ENCODE measurements around the gene ALKBH7. TPM values are rescaled to one million over a fixed set of nuclear protein-coding genes. Genes with fewer than 3 reads are reported as not detected.

ALKBH7 gene
- total and polyA plus RNA-seq, 2 of the 13 experiments (the other 11 are each of a cell fraction or from before 2014, with no cell fraction given), result 29.6 to 45.9 TPM

GRCh38 chr19:6378041-6378440 is 5.4 kb downstream of the ALKBH7 start:
- Histone ChIP-seq H3K27me3 (ENCODE audit: control insufficient read depth in 1 of 2, insufficient read depth in 2 of 2, low read length in 2 of 2) (no peaks in the 10 kb centered on the region), H3K4me3 (replicated peaks in 1 of 3; ENCODE audit: insufficient read depth in 1 of 3, low read depth in 2 of 3, low read length in 3 of 3) (no peak overlapping the region), H3K9me3 (ENCODE audit: low read length) (no peaks in the 10 kb centered on the region), H3K79me2 (ENCODE audit: insufficient read depth, low read length) (no peaks in the 10 kb centered on the region), H3K4me1 (ENCODE audit: insufficient read depth, low read length) (peaks cover 7% of the 10 kb centered on the region), H3K4me2 (ENCODE audit: low read depth, low read length) (no peak overlapping the region), H2AFZ (ENCODE audit: low read length) (no peak overlapping the region), H3K27ac (ENCODE audit: extremely low read length, insufficient read depth, low read length) (no peak overlapping the region), H3K36me3 (replicated peaks in 1 of 2; ENCODE audit: control insufficient read depth in 1 of 2, insufficient read depth in 2 of 2, low read length in 2 of 2) (peaks cover 16 to 38% of the 10 kb centered on the region in 2 experiments), H4K20me1 (ENCODE audit: insufficient read depth, low read length) (peaks cover 3% of the 10 kb centered on the region; the same call in 1 of the 2 replicates), H3K9ac (ENCODE audit: insufficient read depth, low read depth, low read length) (no peak overlapping the region)
- DNase-seq (ENCODE audit: low spot score) (no peak), FAIRE-seq (no peak), ATAC-seq (no peak)
- in situ Hi-C loops (cut with HindIII; ENCODE audit: extremely low pct_ligation_motif_present, low pct_unique_long_range_greater_than_20kb) (no loop called here), intact Hi-C loops (cut with micrococcal nuclease; ENCODE audit: unreplicated experiment) (no loop called here)
- 91% methylated on average over 5 of the region's 6 CpGs for WGBS (ENCODE audit: low lambda C conversion rate)
- no TSS peak for BruUV-seq (replicated peaks)
- CTCF ChIA-PET (ENCODE audit: low intra/inter-chr PET ratio, low total read pairs), result no interaction called here
- POLR2A ChIA-PET, result interaction anchor here (0.7 kb wide), 1 partner anchor 1301 kb away, joined by 3 read pairs; no protein-coding TSS in a partner anchor
- TF ChIP-seq ZNF577 (CRISPR knock-in tag; IDR thresholded peaks at IDR 0.05; ENCODE audit: borderline replicate concordance, low read depth) (no peak), CREB3 (CRISPR knock-in tag; IDR thresholded peaks at IDR 0.05) (no peak), POLR2G (IDR thresholded peaks at IDR 0.05; ENCODE audit: low read depth, low read length) (peak; percentile 4; the same call in 1 of the 2 replicates), MAFK (conservative IDR thresholded peaks at IDR 0.05 in 1 of 2, IDR thresholded peaks at IDR 0.05 in 1 of 2; ENCODE audit: low read length in 2 of 2) (0 out of 4 replicates have a peak, but pooled peaks of 1 of the 2 experiments have one; percentile 23), PTBP1 (IDR thresholded peaks at IDR 0.05; ENCODE audit: low read depth, low read length, poor library complexity, severe bottlenecking) (no peak), ZBTB42 (CRISPR knock-in tag; IDR thresholded peaks at IDR 0.05) (no peak)
- TF ChIP-seq, protein P1, sequence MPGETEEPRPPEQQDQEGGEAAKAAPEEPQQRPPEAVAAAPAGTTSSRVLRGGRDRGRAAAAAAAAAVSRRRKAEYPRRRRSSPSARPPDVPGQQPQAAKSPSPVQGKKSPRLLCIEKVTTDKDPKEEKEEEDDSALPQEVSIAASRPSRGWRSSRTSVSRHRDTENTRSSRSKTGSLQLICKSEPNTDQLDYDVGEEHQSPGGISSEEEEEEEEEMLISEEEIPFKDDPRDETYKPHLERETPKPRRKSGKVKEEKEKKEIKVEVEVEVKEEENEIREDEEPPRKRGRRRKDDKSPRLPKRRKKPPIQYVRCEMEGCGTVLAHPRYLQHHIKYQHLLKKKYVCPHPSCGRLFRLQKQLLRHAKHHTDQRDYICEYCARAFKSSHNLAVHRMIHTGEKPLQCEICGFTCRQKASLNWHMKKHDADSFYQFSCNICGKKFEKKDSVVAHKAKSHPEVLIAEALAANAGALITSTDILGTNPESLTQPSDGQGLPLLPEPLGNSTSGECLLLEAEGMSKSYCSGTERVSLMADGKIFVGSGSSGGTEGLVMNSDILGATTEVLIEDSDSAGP (CRISPR knock-in tag; IDR thresholded peaks at IDR 0.05; ENCODE audit: borderline replicate concordance), result no peak
- TF ChIP-seq, protein P2, sequence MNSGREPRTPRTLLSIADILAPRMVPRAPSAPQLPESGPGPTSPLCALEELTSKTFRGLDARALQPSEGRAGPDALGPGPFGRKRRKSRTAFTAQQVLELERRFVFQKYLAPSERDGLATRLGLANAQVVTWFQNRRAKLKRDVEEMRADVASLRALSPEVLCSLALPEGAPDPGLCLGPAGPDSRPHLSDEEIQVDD (CRISPR knock-in tag; IDR thresholded peaks at IDR 0.05; ENCODE audit: borderline replicate concordance), result no peak
- TF ChIP-seq, protein P3, sequence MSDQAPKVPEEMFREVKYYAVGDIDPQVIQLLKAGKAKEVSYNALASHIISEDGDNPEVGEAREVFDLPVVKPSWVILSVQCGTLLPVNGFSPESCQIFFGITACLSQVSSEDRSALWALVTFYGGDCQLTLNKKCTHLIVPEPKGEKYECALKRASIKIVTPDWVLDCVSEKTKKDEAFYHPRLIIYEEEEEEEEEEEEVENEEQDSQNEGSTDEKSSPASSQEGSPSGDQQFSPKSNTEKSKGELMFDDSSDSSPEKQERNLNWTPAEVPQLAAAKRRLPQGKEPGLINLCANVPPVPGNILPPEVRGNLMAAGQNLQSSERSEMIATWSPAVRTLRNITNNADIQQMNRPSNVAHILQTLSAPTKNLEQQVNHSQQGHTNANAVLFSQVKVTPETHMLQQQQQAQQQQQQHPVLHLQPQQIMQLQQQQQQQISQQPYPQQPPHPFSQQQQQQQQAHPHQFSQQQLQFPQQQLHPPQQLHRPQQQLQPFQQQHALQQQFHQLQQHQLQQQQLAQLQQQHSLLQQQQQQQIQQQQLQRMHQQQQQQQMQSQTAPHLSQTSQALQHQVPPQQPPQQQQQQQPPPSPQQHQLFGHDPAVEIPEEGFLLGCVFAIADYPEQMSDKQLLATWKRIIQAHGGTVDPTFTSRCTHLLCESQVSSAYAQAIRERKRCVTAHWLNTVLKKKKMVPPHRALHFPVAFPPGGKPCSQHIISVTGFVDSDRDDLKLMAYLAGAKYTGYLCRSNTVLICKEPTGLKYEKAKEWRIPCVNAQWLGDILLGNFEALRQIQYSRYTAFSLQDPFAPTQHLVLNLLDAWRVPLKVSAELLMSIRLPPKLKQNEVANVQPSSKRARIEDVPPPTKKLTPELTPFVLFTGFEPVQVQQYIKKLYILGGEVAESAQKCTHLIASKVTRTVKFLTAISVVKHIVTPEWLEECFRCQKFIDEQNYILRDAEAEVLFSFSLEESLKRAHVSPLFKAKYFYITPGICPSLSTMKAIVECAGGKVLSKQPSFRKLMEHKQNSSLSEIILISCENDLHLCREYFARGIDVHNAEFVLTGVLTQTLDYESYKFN (CRISPR knock-in tag; conservative IDR thresholded peaks at IDR 0.05), result no peak
- TF ChIP-seq, protein P4, sequence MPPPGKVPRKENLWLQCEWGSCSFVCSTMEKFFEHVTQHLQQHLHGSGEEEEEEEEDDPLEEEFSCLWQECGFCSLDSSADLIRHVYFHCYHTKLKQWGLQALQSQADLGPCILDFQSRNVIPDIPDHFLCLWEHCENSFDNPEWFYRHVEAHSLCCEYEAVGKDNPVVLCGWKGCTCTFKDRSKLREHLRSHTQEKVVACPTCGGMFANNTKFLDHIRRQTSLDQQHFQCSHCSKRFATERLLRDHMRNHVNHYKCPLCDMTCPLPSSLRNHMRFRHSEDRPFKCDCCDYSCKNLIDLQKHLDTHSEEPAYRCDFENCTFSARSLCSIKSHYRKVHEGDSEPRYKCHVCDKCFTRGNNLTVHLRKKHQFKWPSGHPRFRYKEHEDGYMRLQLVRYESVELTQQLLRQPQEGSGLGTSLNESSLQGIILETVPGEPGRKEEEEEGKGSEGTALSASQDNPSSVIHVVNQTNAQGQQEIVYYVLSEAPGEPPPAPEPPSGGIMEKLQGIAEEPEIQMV (CRISPR knock-in tag; IDR thresholded peaks at IDR 0.05; ENCODE audit: low read depth), result no peak
- TF ChIP-seq, protein P5, sequence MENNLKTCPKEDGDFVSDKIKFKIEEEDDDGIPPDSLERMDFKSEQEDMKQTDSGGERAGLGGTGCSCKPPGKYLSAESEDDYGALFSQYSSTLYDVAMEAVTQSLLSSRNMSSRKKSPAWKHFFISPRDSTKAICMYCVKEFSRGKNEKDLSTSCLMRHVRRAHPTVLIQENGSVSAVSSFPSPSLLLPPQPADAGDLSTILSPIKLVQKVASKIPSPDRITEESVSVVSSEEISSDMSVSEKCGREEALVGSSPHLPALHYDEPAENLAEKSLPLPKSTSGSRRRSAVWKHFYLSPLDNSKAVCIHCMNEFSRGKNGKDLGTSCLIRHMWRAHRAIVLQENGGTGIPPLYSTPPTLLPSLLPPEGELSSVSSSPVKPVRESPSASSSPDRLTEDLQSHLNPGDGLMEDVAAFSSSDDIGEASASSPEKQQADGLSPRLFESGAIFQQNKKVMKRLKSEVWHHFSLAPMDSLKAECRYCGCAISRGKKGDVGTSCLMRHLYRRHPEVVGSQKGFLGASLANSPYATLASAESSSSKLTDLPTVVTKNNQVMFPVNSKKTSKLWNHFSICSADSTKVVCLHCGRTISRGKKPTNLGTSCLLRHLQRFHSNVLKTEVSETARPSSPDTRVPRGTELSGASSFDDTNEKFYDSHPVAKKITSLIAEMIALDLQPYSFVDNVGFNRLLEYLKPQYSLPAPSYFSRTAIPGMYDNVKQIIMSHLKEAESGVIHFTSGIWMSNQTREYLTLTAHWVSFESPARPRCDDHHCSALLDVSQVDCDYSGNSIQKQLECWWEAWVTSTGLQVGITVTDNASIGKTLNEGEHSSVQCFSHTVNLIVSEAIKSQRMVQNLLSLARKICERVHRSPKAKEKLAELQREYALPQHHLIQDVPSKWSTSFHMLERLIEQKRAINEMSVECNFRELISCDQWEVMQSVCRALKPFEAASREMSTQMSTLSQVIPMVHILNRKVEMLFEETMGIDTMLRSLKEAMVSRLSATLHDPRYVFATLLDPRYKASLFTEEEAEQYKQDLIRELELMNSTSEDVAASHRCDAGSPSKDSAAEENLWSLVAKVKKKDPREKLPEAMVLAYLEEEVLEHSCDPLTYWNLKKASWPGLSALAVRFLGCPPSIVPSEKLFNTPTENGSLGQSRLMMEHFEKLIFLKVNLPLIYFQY (CRISPR knock-in tag; IDR thresholded peaks at IDR 0.05; ENCODE audit: borderline replicate concordance), result no peak
